DMS153 (cell line): ENCODE results near the gene PLCG2.
"Not testable (repeated sequence)": the region's sequence is repeated elsewhere in the genome, so short reads cannot be mapped to it uniquely, and the experiment has no call there.

ENCODE experiments used
- DNase-seq: peaks from one replicate; lab custom pipeline; 2025; lab: John Stamatoyannopoulos, UW

Gene PLCG2

GRCh38 chr16:81846105-81846504, 67.0 kb downstream of the PLCG2 start:
- DNase-seq = no peak

GRCh38 chr16:81848306-81848853, 69.3 kb downstream of the PLCG2 start:
- DNase-seq = peak; percentile 44

GRCh38 chr16:81850197-81850944, 71.3 kb downstream of the PLCG2 start:
- no peak for DNase-seq

GRCh38 chr16:81852347-81852746, 73.3 kb downstream of the PLCG2 start:
- no peak for DNase-seq

GRCh38 chr16:81855552-81856153, 76.6 kb downstream of the PLCG2 start:
- no peak for DNase-seq

- DNase-seq = no peak
Measured at GRCh38 chr16:81860287-81861266, 81.5 kb downstream of the PLCG2 start.

GRCh38 chr16:81861503-81861902, 82.4 kb downstream of the PLCG2 start:
- no peak for DNase-seq

GRCh38 chr16:81861915-81862314, 82.8 kb downstream of the PLCG2 start:
- no peak for DNase-seq

GRCh38 chr16:81863630-81864352, 84.7 kb downstream of the PLCG2 start:
- DNase-seq = no peak

- DNase-seq = no peak
Measured at GRCh38 chr16:81864646-81865382, 85.7 kb downstream of the PLCG2 start.

GRCh38 chr16:81866820-81867440, 87.8 kb downstream of the PLCG2 start:
- DNase-seq = no peak

GRCh38 chr16:81868057-81868748, 89.1 kb downstream of the PLCG2 start:
- DNase-seq = no peak

- no peak for DNase-seq
Measured at GRCh38 chr16:81869326-81869725, 90.2 kb downstream of the PLCG2 start.

GRCh38 chr16:81873206-81873605, 94.1 kb downstream of the PLCG2 start:
- no peak for DNase-seq

GRCh38 chr16:81873843-81874752, 95.0 kb downstream of the PLCG2 start:
- peak; percentile 19 for DNase-seq

- no peak for DNase-seq
Measured at GRCh38 chr16:81875461-81875860, 96.4 kb downstream of the PLCG2 start.

- DNase-seq = no peak
Measured at GRCh38 chr16:81876273-81876900, 97.3 kb downstream of the PLCG2 start.

- not testable (repeated sequence) for DNase-seq
Measured at GRCh38 chr16:81877490-81877889, 98.4 kb downstream of the PLCG2 start.
